Parathyroid adenoma (tissue), 2 donors: ENCODE measurements around the gene TUBGCP5.

Experiments
- H2AFZ ChIP-seq: fragments of 300-600 bp; sonication (generic); one replicate; pipeline ENCODE4 v1.7.0; 2017; ENCODE audit warnings: antibody characterized with exemption, mild to moderate bottlenecking
- H3K27ac ChIP-seq: fragments of 300-600 bp; sonication (generic); one replicate; pipeline ENCODE4 v1.7.0; 2017
- H3K27me3 ChIP-seq: fragments of 300-600 bp; sonication (generic); one replicate; pipeline ENCODE4 v1.7.0; 2017; ENCODE audit warnings: low read length; ENCODE audit not compliant: control insufficient read depth, insufficient read depth
- H3K36me3 ChIP-seq: fragments of 300-600 bp; sonication (generic); one replicate; pipeline ENCODE4 v1.7.0; 2017; ENCODE audit warnings: low read length; ENCODE audit not compliant: control insufficient read depth, insufficient read depth
- H3K4me1 ChIP-seq: fragments of 300-600 bp; sonication (generic); one replicate; pipeline ENCODE4 v1.7.0; 2017; ENCODE audit warnings: control low read depth
- H3K4me2 ChIP-seq: fragments of 300-600 bp; sonication (generic); one replicate; pipeline ENCODE4 v1.7.0; 2017; ENCODE audit warnings: low read length
- H3K4me3 ChIP-seq: fragments of 300-600 bp; sonication (generic); one replicate; pipeline ENCODE4 v1.7.0; 2017; ENCODE audit warnings: low read depth, low read length
- H3K79me2 ChIP-seq: fragments of 300-600 bp; sonication (generic); one replicate; pipeline ENCODE4 v1.7.0; 2017; ENCODE audit warnings: control low read depth
- H3K9ac ChIP-seq: fragments of 300-600 bp; sonication (generic); one replicate; pipeline ENCODE4 v1.7.0; 2017; ENCODE audit warnings: mild to moderate bottlenecking
- H3K9me3 ChIP-seq: fragments of 300-600 bp; sonication (generic); one replicate; pipeline ENCODE4 v1.7.0; 2017; ENCODE audit warnings: low read length; ENCODE audit not compliant: control insufficient read depth
- TF ChIP-seq, protein P1 (sequence below): fragments of 300-600 bp; sonication (generic); IDR thresholded peaks from one replicate; pipeline ENCODE4 v1.7.0; 2017; ENCODE audit warnings: antibody characterized with exemption, mild to moderate bottlenecking
- donor health status: primary hyperparathyroidism.

Gene TUBGCP5

DNA sequence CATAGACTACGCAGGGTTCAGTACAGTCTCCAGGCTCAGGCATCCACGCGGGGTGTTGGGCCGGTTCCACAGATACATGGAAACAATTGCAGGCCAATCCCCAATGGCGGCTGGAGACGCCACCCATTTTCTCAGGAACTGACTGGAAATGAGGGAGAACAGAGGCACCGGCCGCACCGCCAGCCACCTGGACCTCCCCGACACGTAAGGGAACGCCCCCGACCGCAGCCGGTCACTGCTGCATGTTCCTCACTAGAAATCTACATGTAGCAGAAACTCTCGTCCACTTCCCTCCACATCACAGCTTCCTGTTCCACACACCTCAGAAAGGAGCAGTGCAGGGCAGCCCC lies 88.4 kb downstream of the TUBGCP5 start:
- no peaks in the 10 kb centered on the region for H3K9me3 ChIP-seq
- H3K4me1 ChIP-seq, result no peaks in the 10 kb centered on the region
- H3K9ac ChIP-seq, result no peak overlapping the region
- TF ChIP-seq, protein P1, sequence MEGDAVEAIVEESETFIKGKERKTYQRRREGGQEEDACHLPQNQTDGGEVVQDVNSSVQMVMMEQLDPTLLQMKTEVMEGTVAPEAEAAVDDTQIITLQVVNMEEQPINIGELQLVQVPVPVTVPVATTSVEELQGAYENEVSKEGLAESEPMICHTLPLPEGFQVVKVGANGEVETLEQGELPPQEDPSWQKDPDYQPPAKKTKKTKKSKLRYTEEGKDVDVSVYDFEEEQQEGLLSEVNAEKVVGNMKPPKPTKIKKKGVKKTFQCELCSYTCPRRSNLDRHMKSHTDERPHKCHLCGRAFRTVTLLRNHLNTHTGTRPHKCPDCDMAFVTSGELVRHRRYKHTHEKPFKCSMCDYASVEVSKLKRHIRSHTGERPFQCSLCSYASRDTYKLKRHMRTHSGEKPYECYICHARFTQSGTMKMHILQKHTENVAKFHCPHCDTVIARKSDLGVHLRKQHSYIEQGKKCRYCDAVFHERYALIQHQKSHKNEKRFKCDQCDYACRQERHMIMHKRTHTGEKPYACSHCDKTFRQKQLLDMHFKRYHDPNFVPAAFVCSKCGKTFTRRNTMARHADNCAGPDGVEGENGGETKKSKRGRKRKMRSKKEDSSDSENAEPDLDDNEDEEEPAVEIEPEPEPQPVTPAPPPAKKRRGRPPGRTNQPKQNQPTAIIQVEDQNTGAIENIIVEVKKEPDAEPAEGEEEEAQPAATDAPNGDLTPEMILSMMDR, result no peak
- H3K27me3 ChIP-seq, result no peaks in the 10 kb centered on the region
- no peak overlapping the region for H3K27ac ChIP-seq
- H3K36me3 ChIP-seq, result no peaks in the 10 kb centered on the region
- H3K4me2 ChIP-seq, result no peak overlapping the region
- no peak overlapping the region for H2AFZ ChIP-seq
- H3K79me2 ChIP-seq, result peaks cover 28% of the 10 kb centered on the region
- H3K4me3 ChIP-seq, result no peak overlapping the region

DNA sequence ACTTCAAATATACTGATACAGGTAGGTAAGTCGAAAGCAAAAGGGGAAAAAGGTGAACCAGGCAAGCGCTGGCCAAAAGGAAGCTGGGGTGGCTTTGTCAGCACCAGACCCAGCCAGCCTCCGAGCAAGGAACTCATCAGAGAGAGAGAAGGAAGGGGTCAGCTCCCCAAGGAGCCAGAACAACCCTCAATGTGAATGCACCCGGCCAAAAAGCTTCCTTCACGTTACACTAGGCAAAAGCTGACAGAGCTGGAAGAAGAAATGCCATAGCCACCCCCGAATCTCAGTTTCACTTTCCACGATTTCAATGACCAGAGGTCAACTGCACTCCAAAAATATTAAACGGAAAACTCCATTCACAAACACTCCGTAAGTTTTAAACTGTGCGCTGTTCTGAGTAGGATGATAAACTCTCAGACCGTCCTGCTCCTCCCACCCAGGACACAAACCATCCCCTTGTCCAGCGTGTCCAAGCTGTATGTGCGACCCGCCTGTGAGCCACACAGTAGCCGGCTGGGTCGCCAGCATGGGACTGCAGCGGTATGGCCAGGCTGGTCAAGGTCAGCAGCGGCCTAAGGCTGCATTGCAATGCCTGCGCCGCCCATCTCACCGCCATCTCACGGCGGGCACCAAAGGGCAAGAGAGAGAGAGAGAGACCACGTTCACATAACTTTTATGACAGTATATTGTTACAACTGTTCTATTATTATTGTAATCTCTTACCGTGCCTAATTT lies 88.9 kb downstream of the TUBGCP5 start:
- no peak overlapping the region for H3K4me3 ChIP-seq

More for the DNA sequence above, 88.9 kb downstream of the TUBGCP5 start:
- no peaks in the 10 kb centered on the region for H3K9me3 ChIP-seq
- peaks cover 24% of the 10 kb centered on the region for H3K79me2 ChIP-seq
- peak overlapping the region; percentile 6 for H3K27ac ChIP-seq
- H3K4me1 ChIP-seq, result no peaks in the 10 kb centered on the region
- no peaks in the 10 kb centered on the region for H3K27me3 ChIP-seq
- TF ChIP-seq, protein P1, result no peak
- no peak overlapping the region for H2AFZ ChIP-seq
- H3K4me2 ChIP-seq, result no peak overlapping the region
- no peaks in the 10 kb centered on the region for H3K36me3 ChIP-seq
- no peak overlapping the region for H3K9ac ChIP-seq
